ENCODE data around the gene CAMK2D.

Gene CAMK2D

GRCh38 chr4:113762186-113763028 lies 869 bp upstream of the CAMK2D start:
- peak; percentile 98 for DNase-seq

- DNase-seq: peak; percentile 50
These were observed 531 bp downstream of the CAMK2D start for GRCh38 chr4:113760795-113761619.

GRCh38 chr4:113760094-113760794 lies 1.3 kb downstream of the CAMK2D start:
- peak; percentile 43 for DNase-seq

- no peak for DNase-seq
These were observed 1.8 kb downstream of the CAMK2D start for GRCh38 chr4:113759696-113760093.

- no peak for DNase-seq
These were observed 3.2 kb downstream of the CAMK2D start for GRCh38 chr4:113758372-113758771.

- no peak for DNase-seq
These were observed 4.1 kb downstream of the CAMK2D start for GRCh38 chr4:113757486-113757885.

- no peak for DNase-seq
These were observed 5.5 kb downstream of the CAMK2D start for GRCh38 chr4:113756005-113756410.

- no peak for DNase-seq
These were observed 10.8 kb downstream of the CAMK2D start for GRCh38 chr4:113750734-113751133.

- DNase-seq: no peak
These were observed 11.2 kb downstream of the CAMK2D start for GRCh38 chr4:113750296-113750695.

GRCh38 chr4:113749178-113749577 lies 12.4 kb downstream of the CAMK2D start:
- DNase-seq: no peak

- no peak for DNase-seq
These were observed 13.6 kb downstream of the CAMK2D start for GRCh38 chr4:113747949-113748348.

- DNase-seq: no peak
These were observed 15.8 kb downstream of the CAMK2D start for GRCh38 chr4:113745711-113746110.

- DNase-seq: no peak
These were observed 16.8 kb downstream of the CAMK2D start for GRCh38 chr4:113744667-113745240.

GRCh38 chr4:113743690-113744089 lies 17.8 kb downstream of the CAMK2D start:
- DNase-seq: no peak

GRCh38 chr4:113742643-113743042 lies 18.9 kb downstream of the CAMK2D start:
- no peak for DNase-seq

- no peak for DNase-seq
These were observed 19.6 kb downstream of the CAMK2D start for GRCh38 chr4:113741956-113742355.

- DNase-seq: no peak
These were observed 20.6 kb downstream of the CAMK2D start for GRCh38 chr4:113740857-113741379.

- DNase-seq: no peak
These were observed 22.3 kb downstream of the CAMK2D start for GRCh38 chr4:113739197-113739596.

GRCh38 chr4:113738251-113738650 lies 23.3 kb downstream of the CAMK2D start:
- no peak for DNase-seq

- DNase-seq: no peak
These were observed 27.9 kb downstream of the CAMK2D start for GRCh38 chr4:113733685-113734084.

- DNase-seq: no peak
These were observed 28.5 kb downstream of the CAMK2D start for GRCh38 chr4:113732967-113733527.

GRCh38 chr4:113730467-113731216 lies 30.9 kb downstream of the CAMK2D start:
- DNase-seq: no peak

Measured in stimulated activated CD4-positive, alpha-beta T cell treated with anti-CD3 and anti-CD28 coated beads, Interleukin-4, amount 100 ng/mL, for 1 hour (primary cell).